Glutamatergic neuron (in vitro differentiated cells): ENCODE results near the gene PBX2. TPM values are rescaled to one million over a fixed set of nuclear protein-coding genes. Genes with fewer than 3 reads are reported as not detected.
A peak's percentile ranks its signal among the peaks of the same experiment; 100 is the strongest.

Source experiments
- DNase-seq: peaks from one replicate; pipeline ENCODE4 v3.0.0; 2022
- H3K27ac Mint-ChIP-seq: one replicate; pipeline ENCODE4 v1.8.0; 2020; ENCODE audit warnings: mild to moderate bottlenecking, mixed read lengths, inconsistent platforms; ENCODE audit not compliant: unreplicated experiment
- H3K27me3 Mint-ChIP-seq: one replicate; pipeline ENCODE4 v1.8.0; 2020; ENCODE audit warnings: mild to moderate bottlenecking, moderate library complexity, mixed read lengths, inconsistent platforms; ENCODE audit not compliant: unreplicated experiment
- H3K36me3 Mint-ChIP-seq: one replicate; pipeline ENCODE4 v1.8.0; 2020; ENCODE audit warnings: mild to moderate bottlenecking, mixed read lengths, inconsistent platforms; ENCODE audit not compliant: unreplicated experiment
- H3K4me1 Mint-ChIP-seq: one replicate; pipeline ENCODE4 v1.8.0; 2020; ENCODE audit warnings: mild to moderate bottlenecking, low read depth, mixed read lengths, inconsistent platforms; ENCODE audit not compliant: unreplicated experiment
- H3K4me3 Mint-ChIP-seq: one replicate; pipeline ENCODE4 v1.8.0; 2020; ENCODE audit warnings: mild to moderate bottlenecking, mixed read lengths, inconsistent platforms; ENCODE audit not compliant: unreplicated experiment
- H3K9me3 Mint-ChIP-seq: one replicate; pipeline ENCODE4 v1.8.0; 2020; ENCODE audit warnings: mild to moderate bottlenecking, moderate library complexity, mixed read lengths, inconsistent platforms; ENCODE audit not compliant: unreplicated experiment
- total RNA-seq: library from RNA; stranded (reverse); fragmentation: NEBNext Ultra II Directional; extraction: Animal tissue kit (Norgen Biotek cat#: 25700); gene quantifications from one replicate; pipeline ENCODE4 v1.2.1, GENCODE V29; 2021; ENCODE audit not compliant: unreplicated experiment
- TF ChIP-seq, protein P1 (sequence below): fragments of 200-600 bp; sonication (generic); IDR thresholded peaks from one replicate; pipeline ENCODE4 v1.5.0; 2021; ENCODE audit not compliant: partially characterized antibody, unreplicated experiment

The PBX2 gene
- total RNA-seq, 1 donor from 2014 or later: 105 TPM

DNA sequence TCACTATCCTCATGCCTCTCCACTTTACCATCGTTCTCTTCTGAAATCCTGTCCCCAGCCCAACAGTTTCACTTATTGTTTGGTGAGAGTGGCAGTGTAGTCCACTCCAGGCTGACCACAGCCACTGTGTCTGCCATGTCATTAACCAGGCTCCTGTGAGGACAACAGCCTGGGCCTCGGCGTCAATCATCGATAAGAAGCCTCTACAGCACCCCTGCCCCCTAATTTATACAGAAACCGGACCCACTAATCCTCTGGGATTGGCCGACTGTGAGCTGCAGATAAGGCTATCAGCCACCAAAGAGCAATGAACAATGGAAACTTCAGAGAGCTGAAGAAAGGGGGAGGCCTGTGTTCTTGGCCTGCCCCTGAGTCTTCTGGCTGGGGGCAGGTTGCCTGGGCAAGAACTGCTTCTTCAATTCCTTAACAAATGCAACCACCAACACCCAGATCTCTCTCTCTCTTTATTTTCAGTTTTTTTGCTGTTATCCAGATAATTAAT, 22.2 kb downstream of the PBX2 start:
- Mint-ChIP-seq H3K9me3 (peaks cover 18% of the 10 kb centered on the region), H3K4me3 (peak overlapping the region; percentile 13), H3K4me1 (peaks cover 12% of the 10 kb centered on the region), H3K27ac (peak overlapping the region; percentile 45), H3K36me3 (peaks cover 6% of the 10 kb centered on the region), H3K27me3 (peaks cover 14% of the 10 kb centered on the region)
- TF ChIP-seq, protein P1, sequence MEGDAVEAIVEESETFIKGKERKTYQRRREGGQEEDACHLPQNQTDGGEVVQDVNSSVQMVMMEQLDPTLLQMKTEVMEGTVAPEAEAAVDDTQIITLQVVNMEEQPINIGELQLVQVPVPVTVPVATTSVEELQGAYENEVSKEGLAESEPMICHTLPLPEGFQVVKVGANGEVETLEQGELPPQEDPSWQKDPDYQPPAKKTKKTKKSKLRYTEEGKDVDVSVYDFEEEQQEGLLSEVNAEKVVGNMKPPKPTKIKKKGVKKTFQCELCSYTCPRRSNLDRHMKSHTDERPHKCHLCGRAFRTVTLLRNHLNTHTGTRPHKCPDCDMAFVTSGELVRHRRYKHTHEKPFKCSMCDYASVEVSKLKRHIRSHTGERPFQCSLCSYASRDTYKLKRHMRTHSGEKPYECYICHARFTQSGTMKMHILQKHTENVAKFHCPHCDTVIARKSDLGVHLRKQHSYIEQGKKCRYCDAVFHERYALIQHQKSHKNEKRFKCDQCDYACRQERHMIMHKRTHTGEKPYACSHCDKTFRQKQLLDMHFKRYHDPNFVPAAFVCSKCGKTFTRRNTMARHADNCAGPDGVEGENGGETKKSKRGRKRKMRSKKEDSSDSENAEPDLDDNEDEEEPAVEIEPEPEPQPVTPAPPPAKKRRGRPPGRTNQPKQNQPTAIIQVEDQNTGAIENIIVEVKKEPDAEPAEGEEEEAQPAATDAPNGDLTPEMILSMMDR: no peak
- DNase-seq: no peak

DNA sequence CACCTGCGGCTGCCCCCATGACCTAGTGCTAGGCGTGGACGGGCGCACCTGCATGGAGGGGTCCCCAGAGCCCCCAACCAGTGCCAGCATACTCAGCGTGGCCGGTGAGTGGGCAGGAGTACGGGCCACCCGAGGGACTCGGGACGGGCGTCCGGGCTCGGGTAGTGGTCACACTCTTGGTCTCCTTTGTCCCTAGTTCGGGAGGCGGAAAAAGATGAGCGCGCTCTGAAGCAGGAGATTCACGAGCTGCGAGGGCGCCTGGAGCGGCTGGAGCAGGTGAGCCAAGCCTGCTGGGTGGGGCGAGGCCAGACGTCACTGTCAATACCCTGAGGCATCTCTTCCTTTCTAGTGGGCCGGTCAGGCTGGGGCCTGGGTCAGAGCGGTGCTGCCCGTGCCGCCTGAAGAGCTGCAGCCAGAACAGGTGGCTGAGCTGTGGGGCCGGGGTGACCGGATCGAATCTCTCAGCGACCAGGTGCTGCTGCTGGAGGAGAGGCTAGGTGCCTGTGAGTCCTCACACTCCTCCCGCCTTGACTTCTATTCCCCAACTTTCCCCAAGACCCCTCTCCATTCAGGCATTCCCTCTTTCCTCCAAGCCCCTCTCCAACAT, 22.7 kb downstream of the PBX2 start:
- TF ChIP-seq, protein P1: no peak
- Mint-ChIP-seq H3K27ac (peak overlapping the region; percentile 45), H3K27me3 (peaks cover 18% of the 10 kb centered on the region), H3K36me3 (peaks cover 6% of the 10 kb centered on the region), H3K4me3 (no peak overlapping the region), H3K4me1 (peaks cover 12% of the 10 kb centered on the region), H3K9me3 (peaks cover 21% of the 10 kb centered on the region)
- DNase-seq: no peak

DNA sequence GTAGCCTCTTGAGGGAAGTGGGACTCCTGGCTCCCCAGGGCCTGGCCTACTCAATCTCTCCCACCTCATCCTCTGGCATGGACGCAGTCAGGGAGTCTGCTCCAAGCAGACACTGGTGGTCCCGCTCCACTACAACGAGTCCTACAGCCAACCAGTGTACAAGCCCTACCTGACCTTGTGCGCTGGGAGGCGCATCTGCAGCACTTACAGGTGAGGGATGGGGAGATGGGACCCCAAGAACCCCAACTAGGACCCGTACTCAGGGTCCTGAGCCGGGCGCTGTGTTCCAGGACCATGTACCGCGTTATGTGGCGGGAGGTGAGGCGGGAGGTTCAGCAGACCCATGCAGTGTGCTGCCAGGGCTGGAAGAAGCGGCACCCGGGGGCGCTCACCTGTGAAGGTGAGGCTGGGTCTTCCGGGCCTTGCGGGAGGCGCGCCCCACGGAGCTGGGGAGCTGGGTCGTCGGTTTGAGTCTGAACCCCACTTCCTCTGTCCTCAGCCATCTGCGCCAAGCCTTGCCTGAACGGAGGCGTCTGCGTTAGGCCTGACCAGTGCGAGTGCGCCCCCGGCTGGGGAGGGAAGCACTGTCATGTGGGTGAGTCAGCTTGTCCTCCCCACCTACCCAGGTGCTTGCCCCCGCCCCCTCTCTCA, 23.5 kb downstream of the PBX2 start:
- DNase-seq: peak; percentile 47
- Mint-ChIP-seq H3K36me3 (peaks cover 6% of the 10 kb centered on the region), H3K4me1 (peaks cover 12% of the 10 kb centered on the region), H3K27ac (no peak overlapping the region), H3K4me3 (no peak overlapping the region), H3K27me3 (peaks cover 22% of the 10 kb centered on the region), H3K9me3 (peaks cover 21% of the 10 kb centered on the region)
- TF ChIP-seq, protein P1: no peak

DNA sequence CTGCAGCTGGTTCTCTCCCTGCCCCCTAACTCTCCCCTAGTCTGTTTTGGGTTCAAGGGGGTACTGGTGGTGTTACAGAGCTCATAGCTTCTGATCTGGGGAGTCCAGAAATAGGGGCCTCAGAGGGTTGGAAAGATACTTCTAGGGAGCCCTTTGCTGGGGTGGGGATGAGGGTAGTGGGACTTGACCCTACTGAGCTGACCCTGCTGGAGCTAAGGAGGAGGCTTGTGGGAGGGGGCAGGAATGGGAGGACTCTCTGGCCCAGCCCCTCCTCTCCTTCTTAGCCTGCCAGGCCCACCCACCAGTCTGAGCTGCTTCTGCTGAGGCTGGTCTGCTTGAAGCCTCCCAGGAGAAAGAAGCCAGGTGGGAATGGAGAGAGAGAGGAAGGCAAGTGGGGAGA, 25.7 kb downstream of the PBX2 start, which contains the start of gene EGFL8:
EGFL8 (plus strand) TSS at position 301 of the 400 bp plus-strand sequence. CDS start 1,571 bp downstream, outside the sequence.
- Mint-ChIP-seq H3K27ac (no peak within 1 kb of the TSS), H3K27me3 (peaks cover 18% of the 10 kb centered on the region), H3K9me3 (peaks cover 21% of the 10 kb centered on the region), H3K36me3 (no peaks in the 10 kb centered on the region), H3K4me3 (peak within 1 kb of the TSS; percentile 43), H3K4me1 (peaks cover 12% of the 10 kb centered on the region)
- DNase-seq: no peak
- TF ChIP-seq, protein P1: no peak
